Endothelial cell (in vitro differentiated cells): Measurements from ENCODE around the gene KCTD8. TPM values are rescaled to one million over a fixed set of nuclear protein-coding genes. Genes with fewer than 3 reads are reported as not detected.

ENCODE experiments used
- DNase-seq: peaks from one replicate; pipeline ENCODE4 v3.0.0; 2021; ENCODE audit warnings: low spot score
- H3K27ac Mint-ChIP-seq: one replicate; pipeline ENCODE4 v1.8.0; 2021; ENCODE audit warnings: mixed read lengths, inconsistent platforms; ENCODE audit not compliant: unreplicated experiment
- H3K27me3 Mint-ChIP-seq: one replicate; pipeline ENCODE4 v1.8.0; 2021; ENCODE audit warnings: mild to moderate bottlenecking, moderate library complexity, mixed read lengths, inconsistent platforms; ENCODE audit not compliant: unreplicated experiment
- H3K36me3 Mint-ChIP-seq: one replicate; pipeline ENCODE4 v1.8.0; 2021; ENCODE audit warnings: mild to moderate bottlenecking, low read depth, mixed read lengths, inconsistent platforms; ENCODE audit not compliant: unreplicated experiment
- H3K4me1 Mint-ChIP-seq: one replicate; pipeline ENCODE4 v1.8.0; 2021; ENCODE audit warnings: mild to moderate bottlenecking, mixed read lengths, inconsistent platforms; ENCODE audit not compliant: unreplicated experiment
- H3K4me3 Mint-ChIP-seq: one replicate; pipeline ENCODE4 v1.8.0; 2021; ENCODE audit warnings: mild to moderate bottlenecking, mixed read lengths, inconsistent platforms; ENCODE audit not compliant: unreplicated experiment
- H3K9me3 Mint-ChIP-seq: one replicate; pipeline ENCODE4 v1.8.0; 2021; ENCODE audit warnings: mixed read lengths, inconsistent platforms; ENCODE audit not compliant: unreplicated experiment
- total RNA-seq: library from RNA; stranded (reverse); fragmentation: NEBNext Ultra II Directional; extraction: Animal tissue kit (Norgen Biotek cat#: 25700); gene quantifications from one replicate; pipeline ENCODE4 v1.2.1, GENCODE V29; 2021; ENCODE audit not compliant: unreplicated experiment
- TF ChIP-seq, protein P1 (sequence below): fragments of 200-600 bp; sonication (generic); IDR thresholded peaks from one replicate; pipeline ENCODE4 v1.5.0; 2021; ENCODE audit warnings: antibody characterized with exemption; ENCODE audit not compliant: unreplicated experiment

KCTD8 gene
- total RNA-seq, 1 donor from 2014 or later = 0.62 TPM

DNA sequence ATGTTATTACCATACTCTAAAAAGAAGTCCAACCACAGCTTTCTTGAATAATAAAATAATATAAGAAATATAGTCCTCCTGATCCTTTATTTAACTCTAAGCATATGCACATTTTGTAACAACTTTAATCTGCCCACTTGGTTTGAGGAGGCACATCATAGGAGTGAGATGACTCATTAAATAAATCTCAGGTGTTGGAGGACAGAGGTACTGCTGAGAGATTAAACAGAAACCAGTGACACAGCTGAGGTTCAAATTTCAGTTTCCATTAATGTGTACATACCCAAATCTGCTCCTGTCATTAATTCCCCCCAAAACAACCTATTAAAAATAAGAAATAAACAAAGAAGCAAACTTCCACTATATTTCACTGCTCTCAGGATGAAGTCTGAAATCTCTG lies 211.0 kb downstream of the KCTD8 start:
- Mint-ChIP-seq H3K36me3 (no peaks in the 10 kb centered on the region), H3K4me3 (no peak overlapping the region), H3K27me3 (no peaks in the 10 kb centered on the region), H3K9me3 (no peaks in the 10 kb centered on the region), H3K4me1 (no peaks in the 10 kb centered on the region), H3K27ac (no peak overlapping the region)
- DNase-seq = no peak
- TF ChIP-seq, protein P1, sequence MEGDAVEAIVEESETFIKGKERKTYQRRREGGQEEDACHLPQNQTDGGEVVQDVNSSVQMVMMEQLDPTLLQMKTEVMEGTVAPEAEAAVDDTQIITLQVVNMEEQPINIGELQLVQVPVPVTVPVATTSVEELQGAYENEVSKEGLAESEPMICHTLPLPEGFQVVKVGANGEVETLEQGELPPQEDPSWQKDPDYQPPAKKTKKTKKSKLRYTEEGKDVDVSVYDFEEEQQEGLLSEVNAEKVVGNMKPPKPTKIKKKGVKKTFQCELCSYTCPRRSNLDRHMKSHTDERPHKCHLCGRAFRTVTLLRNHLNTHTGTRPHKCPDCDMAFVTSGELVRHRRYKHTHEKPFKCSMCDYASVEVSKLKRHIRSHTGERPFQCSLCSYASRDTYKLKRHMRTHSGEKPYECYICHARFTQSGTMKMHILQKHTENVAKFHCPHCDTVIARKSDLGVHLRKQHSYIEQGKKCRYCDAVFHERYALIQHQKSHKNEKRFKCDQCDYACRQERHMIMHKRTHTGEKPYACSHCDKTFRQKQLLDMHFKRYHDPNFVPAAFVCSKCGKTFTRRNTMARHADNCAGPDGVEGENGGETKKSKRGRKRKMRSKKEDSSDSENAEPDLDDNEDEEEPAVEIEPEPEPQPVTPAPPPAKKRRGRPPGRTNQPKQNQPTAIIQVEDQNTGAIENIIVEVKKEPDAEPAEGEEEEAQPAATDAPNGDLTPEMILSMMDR = no peak

DNA sequence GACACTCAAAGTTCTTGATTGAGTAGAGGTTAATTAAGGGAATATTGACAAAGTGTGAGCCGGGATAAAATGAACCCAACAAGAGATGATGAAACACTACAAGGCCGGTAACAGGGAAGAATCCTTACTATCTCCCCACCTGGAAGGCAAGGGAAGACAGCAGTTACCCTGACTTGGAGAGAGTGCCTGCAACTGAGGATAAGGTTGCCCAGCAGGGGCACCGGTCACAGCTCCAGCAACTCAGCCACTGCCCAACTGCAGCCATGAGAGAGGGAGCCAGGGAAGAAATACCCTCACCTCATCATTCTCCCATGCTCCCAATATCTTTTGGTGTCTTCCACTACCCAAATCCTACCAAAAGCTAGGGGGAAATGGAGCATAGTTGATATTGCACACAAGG lies 212.7 kb downstream of the KCTD8 start:
- Mint-ChIP-seq H3K4me1 (no peaks in the 10 kb centered on the region), H3K27me3 (no peaks in the 10 kb centered on the region), H3K36me3 (no peaks in the 10 kb centered on the region), H3K27ac (no peak overlapping the region), H3K4me3 (no peak overlapping the region), H3K9me3 (no peaks in the 10 kb centered on the region)
- TF ChIP-seq, protein P1 = no peak
- no peak for DNase-seq

DNA sequence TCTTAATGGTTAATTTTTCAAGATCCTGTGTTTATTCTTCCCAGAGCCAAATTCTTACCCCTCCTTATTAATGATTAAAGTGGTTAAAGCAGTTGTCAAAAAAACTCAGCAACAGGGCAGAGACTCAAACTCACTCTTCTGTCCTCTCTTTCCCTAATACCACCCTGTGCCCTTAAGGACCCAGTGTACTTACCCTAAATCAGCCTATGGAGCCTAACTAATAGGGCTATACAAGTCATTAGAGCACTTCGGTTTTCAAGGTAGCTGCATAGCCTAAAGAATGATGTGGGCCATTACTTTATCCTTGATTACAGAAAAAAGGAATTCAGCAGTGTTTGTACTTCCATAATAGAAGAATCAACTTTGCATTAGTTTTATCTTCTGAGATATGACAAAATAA lies 216.3 kb downstream of the KCTD8 start:
- DNase-seq = no peak
- Mint-ChIP-seq H3K27me3 (no peaks in the 10 kb centered on the region), H3K36me3 (no peaks in the 10 kb centered on the region), H3K9me3 (no peaks in the 10 kb centered on the region), H3K27ac (no peak overlapping the region), H3K4me3 (no peak overlapping the region), H3K4me1 (no peaks in the 10 kb centered on the region)
- TF ChIP-seq, protein P1 = no peak

DNA sequence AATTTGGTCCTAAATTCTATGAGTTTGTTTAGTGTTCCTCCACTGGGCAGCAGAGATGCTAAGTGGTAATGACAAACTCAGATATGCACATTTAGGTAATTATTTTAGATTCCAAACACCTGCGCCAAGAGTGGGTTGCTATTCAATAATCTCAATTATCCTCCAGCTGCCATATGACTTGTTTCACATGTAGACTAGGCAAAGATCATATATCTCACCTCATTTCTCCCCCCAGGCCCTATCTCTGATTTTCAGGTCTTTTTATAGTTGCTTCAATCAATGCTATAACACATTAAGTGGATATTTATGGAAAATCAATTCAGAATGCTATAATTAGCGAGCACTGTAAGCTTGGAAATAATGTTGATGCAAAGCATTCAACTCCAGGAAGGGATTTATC lies 217.6 kb downstream of the KCTD8 start:
- H3K27me3 Mint-ChIP-seq = no peaks in the 10 kb centered on the region
- no peak overlapping the region for H3K4me3 Mint-ChIP-seq
- H3K4me1 Mint-ChIP-seq = no peaks in the 10 kb centered on the region
- no peaks in the 10 kb centered on the region for H3K9me3 Mint-ChIP-seq
- DNase-seq = no peak
- H3K27ac Mint-ChIP-seq = no peak overlapping the region
- H3K36me3 Mint-ChIP-seq = no peaks in the 10 kb centered on the region
- TF ChIP-seq, protein P1 = no peak

DNA sequence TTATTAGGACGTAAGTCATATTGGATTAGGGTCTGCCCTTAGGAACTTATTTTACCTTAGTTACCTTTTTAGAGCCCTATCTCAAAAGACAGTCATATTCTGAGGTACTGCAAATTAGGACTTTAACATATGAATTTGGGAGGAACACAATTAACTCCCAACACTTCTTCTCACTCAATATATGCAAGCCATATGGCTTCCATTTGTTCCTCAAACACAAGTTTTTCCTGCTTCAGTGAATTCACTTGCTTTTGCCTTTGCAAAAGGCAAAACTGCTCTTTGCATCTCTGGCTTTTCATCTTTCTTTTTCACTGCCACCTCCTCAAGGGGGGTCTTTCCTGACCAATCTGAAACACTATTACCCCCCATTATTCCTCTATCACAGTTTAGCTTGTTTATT lies 220.3 kb downstream of the KCTD8 start:
- TF ChIP-seq, protein P1 = no peak
- H3K4me1 Mint-ChIP-seq = no peaks in the 10 kb centered on the region
- no peaks in the 10 kb centered on the region for H3K9me3 Mint-ChIP-seq
- no peak overlapping the region for H3K27ac Mint-ChIP-seq
- no peaks in the 10 kb centered on the region for H3K27me3 Mint-ChIP-seq
- no peak overlapping the region for H3K4me3 Mint-ChIP-seq
- H3K36me3 Mint-ChIP-seq = no peaks in the 10 kb centered on the region
- DNase-seq = no peak
